Measurements from ENCODE around the gene ASCL1. TPM values are rescaled to one million over a fixed set of nuclear protein-coding genes. Genes with fewer than 3 reads are reported as not detected.

ASCL1 gene
- total RNA-seq, 1 experiment from 2014 or later, result not detected

GRCh38 chr12:102951841-102952240, 5.6 kb upstream of the ASCL1 start:
- no peak for DNase-seq (ENCODE audit: low spot score)

GRCh38 chr12:102953221-102953620, 4.3 kb upstream of the ASCL1 start:
- DNase-seq (ENCODE audit: low spot score), result no peak

- no peak for DNase-seq (ENCODE audit: low spot score)
Measured at GRCh38 chr12:102954134-102954533, 3.3 kb upstream of the ASCL1 start.

GRCh38 chr12:102955926-102956737, 1.3 kb upstream of the ASCL1 start:
- DNase-seq (ENCODE audit: low spot score), result no peak

GRCh38 chr12:102956738-102957327, 641 bp upstream of the ASCL1 start:
- DNase-seq (ENCODE audit: low spot score), result no peak

- DNase-seq (ENCODE audit: low spot score), result no peak
Measured at GRCh38 chr12:102958073-102958829, 777 bp downstream of the ASCL1 start.

GRCh38 chr12:102958830-102959176, 1.3 kb downstream of the ASCL1 start:
- DNase-seq (ENCODE audit: low spot score), result no peak

GRCh38 chr12:102959391-102959790, 1.9 kb downstream of the ASCL1 start:
- DNase-seq (ENCODE audit: low spot score), result no peak

GRCh38 chr12:102960766-102961465, 3.4 kb downstream of the ASCL1 start:
- no peak for DNase-seq (ENCODE audit: low spot score)

GRCh38 chr12:102961466-102961855, 4.0 kb downstream of the ASCL1 start:
- DNase-seq (ENCODE audit: low spot score), result no peak

GRCh38 chr12:102962532-102962931, 5.1 kb downstream of the ASCL1 start:
- DNase-seq (ENCODE audit: low spot score), result no peak

GRCh38 chr12:102962986-102963385, 5.5 kb downstream of the ASCL1 start:
- no peak for DNase-seq (ENCODE audit: low spot score)

GRCh38 chr12:102963796-102964195, 6.3 kb downstream of the ASCL1 start:
- no peak for DNase-seq (ENCODE audit: low spot score)

GRCh38 chr12:102964872-102965271, 7.4 kb downstream of the ASCL1 start:
- no peak for DNase-seq (ENCODE audit: low spot score)

- no peak for DNase-seq (ENCODE audit: low spot score)
Measured at GRCh38 chr12:102965281-102966155, 8.0 kb downstream of the ASCL1 start.

- no peak for DNase-seq (ENCODE audit: low spot score)
Measured at GRCh38 chr12:102966200-102966863, 8.9 kb downstream of the ASCL1 start.

- no peak for DNase-seq (ENCODE audit: low spot score)
Measured at GRCh38 chr12:102970780-102971179, 13.3 kb downstream of the ASCL1 start.

GRCh38 chr12:102971227-102971626, 13.8 kb downstream of the ASCL1 start:
- no peak for DNase-seq (ENCODE audit: low spot score)

GRCh38 chr12:102973583-102973982, 16.1 kb downstream of the ASCL1 start:
- DNase-seq (ENCODE audit: low spot score), result no peak

- no peak for DNase-seq (ENCODE audit: low spot score)
Measured at GRCh38 chr12:102976609-102977280, 19.3 kb downstream of the ASCL1 start.

Measured in HT-29 (cell line).